K562 (cell line): ENCODE measurements around the gene RFNG. TPM values are rescaled to one million over a fixed set of nuclear protein-coding genes. Genes with fewer than 3 reads are reported as not detected.

ENCODE experiments used
- CBX5 ChIP-seq: IDR thresholded peaks from 2 replicates; pipeline ENCODE4 v1.6.1; 2014; ENCODE audit warnings: low read depth, borderline replicate concordance
- CTBP1 ChIP-seq: fragments of 450-650 bp; IDR thresholded peaks from 2 replicates; pipeline ENCODE4 v1.6.1; 2016; ENCODE audit warnings: borderline replicate concordance
- DDX20 ChIP-seq: fragments of 450-650 bp; IDR thresholded peaks from 2 replicates; pipeline ENCODE4 v1.6.1; 2016; ENCODE audit warnings: missing genetic modification characterization, low read depth, mild to moderate bottlenecking, missing compliant biosample characterization, moderate library complexity
- HINFP ChIP-seq: fragments of 450-650 bp; conservative IDR thresholded peaks from 2 replicates; pipeline ENCODE4 v1.6.1; 2016; ENCODE audit warnings: missing genetic modification characterization, low read depth, mild to moderate bottlenecking, control low read depth, missing compliant biosample characterization
- ILF3 ChIP-seq: fragments of 450-650 bp; IDR thresholded peaks from 2 replicates; pipeline ENCODE4 v1.6.1; 2018; ENCODE audit warnings: antibody characterized with exemption, mild to moderate bottlenecking, moderate library complexity, borderline replicate concordance
- MAFK ChIP-seq: IDR thresholded peaks from 2 replicates; pipeline ENCODE4 v1.6.1; 2011; ENCODE audit warnings: low read length, improper control_type of control experiment
- MCM7 ChIP-seq, 2 experiments: fragments of 450-650 bp; IDR thresholded peaks; 2 replicates each; pipeline ENCODE4 v1.6.1; 2016 to 2018
- PTBP1 ChIP-seq: fragments of 200-400 bp; formaldehyde crosslinking; IDR thresholded peaks from 2 replicates; pipeline ENCODE4 v1.6.1; 2017; ENCODE audit warnings: low read depth, low read length
- RAD21 ChIP-seq, 2 experiments: fragments of 250-450 bp in 1 of 2; fragments of 450-650 bp in 1 of 2; sonication (Bioruptor Pico) in 1 of 2; formaldehyde crosslinking in 1 of 2; IDR thresholded peaks in 1 of 2; conservative IDR thresholded peaks in 1 of 2; 2 replicates each; pipeline versions ENCODE4 v1.4.0 to v1.8.0; 2020 to 2022; ENCODE audit warnings: mild to moderate bottlenecking in 2 of 2, moderate library complexity in 1 of 2
- RNF219 ChIP-seq: fragments of 250-450 bp; sonication (Bioruptor Pico); IDR thresholded peaks from 2 replicates; pipeline ENCODE4 v1.5.0; 2022; ENCODE audit warnings: mild to moderate bottlenecking
- ZMIZ1 ChIP-seq, 2 experiments: fragments of 150-350 bp in 1 of 2; IDR thresholded peaks; 2 replicates each; pipeline ENCODE4 v1.6.1; 2012 to 2016; ENCODE audit warnings: low read depth in 2 of 2, low read length in 2 of 2, mild to moderate bottlenecking in 1 of 2, moderate library complexity in 1 of 2
- ZNF282 ChIP-seq: sonication (generic); formaldehyde crosslinking; IDR thresholded peaks from 2 replicates; pipeline ENCODE4 v1.8.1; 2023; ENCODE audit warnings: missing genetic modification reagents
- ZNF347 ChIP-seq: fragments of 450-650 bp; formaldehyde crosslinking; IDR thresholded peaks from 2 replicates; pipeline ENCODE4 v1.4.0; 2020; ENCODE audit warnings: low read depth, mild to moderate bottlenecking, moderate library complexity
- ZNF512 ChIP-seq: IDR thresholded peaks from 2 replicates; pipeline ENCODE4 v1.6.1; 2016; ENCODE audit warnings: missing genetic modification characterization, missing compliant biosample characterization
- ZNF699 ChIP-seq: fragments of 250-450 bp; sonication (Bioruptor Pico); IDR thresholded peaks from 2 replicates; pipeline ENCODE4 v1.8.0; 2021; ENCODE audit warnings: mild to moderate bottlenecking, moderate library complexity; ENCODE audit not compliant: insufficient replicate concordance
- polyA plus RNA-seq, 8 experiments: library from polyadenylated mRNA; depleted of rRNA in 4 of 8; stranded (reverse) in 5 of 8; unstranded in 3 of 8; fragments of >200 nt; fragmentation: Nextera tagmentation in 2 of 8; fragmentation: Illumina TruSeq in 1 of 8; extraction: Ambion mirVana in 2 of 8; extraction: Trizol in 1 of 8; gene quantifications; 2 replicates each; pipeline versions ENCODE4 v1.2.1 to v1.2.3, GENCODE V29; 2011 to 2014; ENCODE audit warnings: inconsistent platforms in 1 of 8, missing spikeins in 1 of 8
- total RNA-seq, 7 experiments: library from RNA; depleted of rRNA in 6 of 7; stranded (reverse); fragments of >200 nt in 6 of 7; fragmentation: Illumina TruSeq in 2 of 7; extraction: Trizol in 2 of 7; gene quantifications; 2 replicates each; pipeline versions ENCODE4 v1.2.1 to v1.2.3, GENCODE V29; 2011 to 2021; ENCODE audit warnings: low replicate concordance in 1 of 7
- TF ChIP-seq, protein P1 (sequence below): sonication (generic); formaldehyde crosslinking; IDR thresholded peaks from 2 replicates; pipeline ENCODE4 v1.9.0; 2022; ENCODE audit warnings: mild to moderate bottlenecking, missing genetic modification reagents

RFNG gene
- total and polyA plus RNA-seq, 9 of the 15 experiments (the other 6 are each of a cell fraction or from before 2014, with no cell fraction given), result 0.32 to 32.8 (median 9.5) TPM

GRCh38 chr17:82065638-82066303, 14.2 kb upstream of the RFNG start, which contains the start of gene DUS1L (continued):
- TF ChIP-seq RNF219 (CRISPR knock-in tag) (no peak), MCM7 (IDR thresholded peaks at IDR 0.05) (no peak), ZNF512 (tag) (no peak), MAFK (no peak), ZNF699 (CRISPR knock-in tag) (no peak), CTBP1 (peak; percentile 91), HINFP (tag) (no peak), PTBP1 (no peak), CBX5 (peak; percentile 25; the same call in 1 of the 2 replicates), RAD21 (CRISPR knock-in tag; conservative IDR thresholded peaks at IDR 0.05 in 1 of 2, IDR thresholded peaks at IDR 0.05 in 1 of 2) (no peak), ZMIZ1 (IDR thresholded peaks at IDR 0.05; ENCODE audit: low read depth in 2 of 2, low read length in 2 of 2) (0 out of 4 replicates have a peak, but pooled peaks of 1 of the 2 experiments have one; percentile 22), ZNF282 (no peak), ILF3 (no peak), DDX20 (tag) (no peak), ZNF347 (no peak)
- TF ChIP-seq, protein P1, sequence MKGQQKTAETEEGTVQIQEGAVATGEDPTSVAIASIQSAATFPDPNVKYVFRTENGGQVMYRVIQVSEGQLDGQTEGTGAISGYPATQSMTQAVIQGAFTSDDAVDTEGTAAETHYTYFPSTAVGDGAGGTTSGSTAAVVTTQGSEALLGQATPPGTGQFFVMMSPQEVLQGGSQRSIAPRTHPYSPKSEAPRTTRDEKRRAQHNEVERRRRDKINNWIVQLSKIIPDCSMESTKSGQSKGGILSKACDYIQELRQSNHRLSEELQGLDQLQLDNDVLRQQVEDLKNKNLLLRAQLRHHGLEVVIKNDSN, result no peak
